Activated CD4-positive, alpha-beta memory T cell treated with anti-CD3 and anti-CD28 coated beads for 36 hours (primary cell): ENCODE results near the gene TAB2. TPM values are rescaled to one million over a fixed set of nuclear protein-coding genes. Genes with fewer than 3 reads are reported as not detected.
A peak's percentile ranks its signal among the peaks of the same experiment; 100 is the strongest.
"Not testable (repeated sequence)": the region's sequence is repeated elsewhere in the genome, so short reads cannot be mapped to it uniquely, and the experiment has no call there.

Source experiments
- CTCF ChIA-PET: fragments of 350-600 bp; sonication (Branson Sonifier 250); formaldehyde crosslinking; loops from one replicate; lab custom pipeline; 2021; ENCODE audit warnings: antibody characterized with exemption, inconsistent platforms; lab: Charles Lee
- POLR2A ChIA-PET: fragments of 350-600 bp; sonication (Branson Sonifier 250); formaldehyde crosslinking; loops from one replicate; lab custom pipeline; 2021; ENCODE audit warnings: antibody characterized with exemption; lab: Charles Lee
- DNase-seq: peaks from one replicate; pipeline ENCODE4 v3.0.0-alpha.2; 2020
- H3K27ac Mint-ChIP-seq: one replicate; pipeline ENCODE4 v1.8.0; 2021; ENCODE audit warnings: mixed read lengths
- H3K27me3 Mint-ChIP-seq: one replicate; pipeline ENCODE4 v1.8.0; 2021; ENCODE audit warnings: mixed read lengths
- H3K36me3 Mint-ChIP-seq: one replicate; pipeline ENCODE4 v1.8.0; 2021; ENCODE audit warnings: mixed read lengths
- H3K4me1 Mint-ChIP-seq: one replicate; pipeline ENCODE4 v1.8.0; 2021; ENCODE audit warnings: low read depth, mixed read lengths
- H3K4me3 Mint-ChIP-seq: one replicate; pipeline ENCODE4 v1.8.0; 2021; ENCODE audit warnings: mild to moderate bottlenecking, mixed read lengths
- H3K9me3 Mint-ChIP-seq: one replicate; pipeline ENCODE4 v1.8.0; 2021; ENCODE audit warnings: mixed read lengths
- intact Hi-C: fragments of 100-400 bp; cut with micrococcal nuclease; formaldehyde crosslinking; loops from one replicate; pipeline ENCODE4 v1.15.1; 2023
- total RNA-seq, 2 experiments: library from RNA; stranded (reverse); gene quantifications; one replicate each; pipeline ENCODE4 v1.2.3, GENCODE V29; 2021

TAB2 gene
- total RNA-seq, 2 experiments from 2014 or later, result 92.0 to 92.9 TPM

GRCh38 chr6:149314325-149314905, 3.1 kb upstream of the TAB2 start:
- no peak overlapping the region for H3K27ac Mint-ChIP-seq
- intact Hi-C loops, result loop anchor here (10.0 kb wide), 1 partner anchor 480 kb away; no protein-coding TSS in a partner anchor
- H3K36me3 Mint-ChIP-seq, result peaks cover 11% of the 10 kb centered on the region
- ChIA-PET POLR2A (interaction anchor here (0.6 kb wide), 2 partner anchors 83 to 285 kb away, joined by 3 read pairs; no protein-coding TSS in a partner anchor), CTCF (interaction anchor here (1.1 kb wide), 1 partner anchor 125 kb away, joined by 3 read pairs; no protein-coding TSS in a partner anchor)
- H3K27me3 Mint-ChIP-seq, result no peaks in the 10 kb centered on the region
- peaks cover 10% of the 10 kb centered on the region for H3K4me1 Mint-ChIP-seq
- H3K9me3 Mint-ChIP-seq, result no peaks in the 10 kb centered on the region
- no peak overlapping the region for H3K4me3 Mint-ChIP-seq
- no peak for DNase-seq

DNA sequence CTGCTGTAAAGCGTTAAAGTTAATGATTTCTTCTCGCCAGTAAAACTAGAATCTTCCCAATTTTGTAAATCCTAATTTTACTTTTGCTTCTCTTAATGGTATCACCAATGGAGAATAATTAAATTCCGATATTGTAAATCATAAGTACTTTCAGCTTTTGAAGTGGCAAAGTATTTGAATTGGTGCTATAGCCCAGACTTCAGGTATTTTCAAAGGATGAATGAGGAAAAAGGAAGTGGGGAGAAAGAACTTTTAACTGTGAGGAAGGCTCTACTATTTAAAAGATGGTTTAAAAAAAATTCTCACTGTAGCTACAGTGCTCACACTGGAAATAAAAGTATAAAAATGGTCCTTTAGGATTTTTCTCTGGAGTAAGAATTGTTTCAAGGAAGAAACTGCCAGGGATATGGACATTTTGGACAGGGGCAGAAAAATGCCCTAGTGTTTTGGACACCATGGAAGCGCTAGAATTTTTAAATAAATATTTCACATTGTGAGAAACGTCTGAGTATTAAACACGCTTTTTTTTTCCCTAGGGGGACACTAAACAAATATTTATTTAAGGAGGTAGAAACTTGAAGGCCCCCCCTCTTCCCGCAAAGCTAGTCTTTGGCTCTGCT, 1.3 kb upstream of the TAB2 start:
- H3K4me1 Mint-ChIP-seq, result peaks cover 16% of the 10 kb centered on the region
- H3K36me3 Mint-ChIP-seq, result peaks cover 17% of the 10 kb centered on the region
- DNase-seq, result no peak
- peak overlapping the region; percentile 97 for H3K27ac Mint-ChIP-seq
- ChIA-PET POLR2A (interaction anchor here (0.7 to 4.5 kb wide), 9 partner anchors 20 to 285 kb away, joined by 3 to 48 read pairs (median 5); no protein-coding TSS in a partner anchor), CTCF (interaction anchor here (0.8 to 1.7 kb wide), 5 partner anchors 81 to 285 kb away, joined by 4 to 5 read pairs (median 4); no protein-coding TSS in a partner anchor)
- peak overlapping the region; percentile 93 for H3K4me3 Mint-ChIP-seq
- H3K9me3 Mint-ChIP-seq, result no peaks in the 10 kb centered on the region
- H3K27me3 Mint-ChIP-seq, result no peaks in the 10 kb centered on the region
- intact Hi-C loops, result loop anchor here (5.0 to 10.0 kb wide), 2 partner anchors 76 to 481 kb away; no protein-coding TSS in a partner anchor

GRCh38 chr6:149316740-149317643, 520 bp upstream of the TAB2 start:
- ChIA-PET POLR2A (interaction anchor here (0.7 to 4.5 kb wide), 16 partner anchors 19 to 286 kb away, joined by 3 to 48 read pairs (median 4); no protein-coding TSS in a partner anchor), CTCF (interaction anchor here (0.7 to 1.7 kb wide), 6 partner anchors 80 to 288 kb away, joined by 3 to 5 read pairs (median 4); no protein-coding TSS in a partner anchor)
- peak; percentile 93 for DNase-seq
- Mint-ChIP-seq H3K36me3 (peaks cover 20% of the 10 kb centered on the region), H3K27ac (peak overlapping the region; percentile 97), H3K27me3 (no peaks in the 10 kb centered on the region), H3K4me3 (peak overlapping the region; percentile 93), H3K4me1 (peaks cover 24% of the 10 kb centered on the region), H3K9me3 (no peaks in the 10 kb centered on the region)
- intact Hi-C loops, result loop anchor here (5.0 to 10.0 kb wide), 2 partner anchors 75 to 482 kb away; no protein-coding TSS in a partner anchor

DNA sequence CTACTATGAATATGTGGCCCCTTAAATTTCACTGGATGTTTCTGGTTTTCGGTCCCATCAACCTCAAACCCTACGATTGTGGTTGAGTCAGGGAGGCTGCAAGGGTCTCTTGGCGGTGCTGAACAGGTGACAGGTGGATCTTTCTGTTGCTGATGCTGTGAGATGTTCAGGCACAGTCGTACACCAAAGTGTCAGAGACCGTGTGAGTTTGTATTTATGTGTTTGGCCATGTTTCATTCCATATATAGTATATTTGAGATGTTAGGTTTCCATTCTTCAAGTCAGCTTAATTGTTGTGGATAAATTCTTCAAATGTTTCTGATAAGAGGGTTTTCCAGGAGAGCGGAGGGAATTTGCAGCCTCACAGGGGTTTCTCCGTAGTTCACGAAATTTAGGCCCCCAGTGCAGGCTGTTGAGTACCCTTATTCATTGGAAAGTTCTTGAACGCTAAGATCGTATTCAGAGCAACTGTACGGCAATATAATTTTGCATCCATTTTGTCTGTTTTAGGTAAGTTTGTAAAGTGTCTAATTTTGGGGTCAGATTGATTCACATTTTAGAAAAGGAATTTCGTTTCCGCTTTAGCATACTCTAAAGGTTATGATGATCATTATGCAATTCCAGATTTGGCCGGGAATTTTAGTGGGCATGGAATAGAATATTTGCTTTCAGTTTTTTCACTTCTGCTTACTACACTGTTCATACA, 1.2 kb downstream of the TAB2 start:
- Mint-ChIP-seq H3K4me1 (peaks cover 39% of the 10 kb centered on the region), H3K4me3 (peak overlapping the region; percentile 93), H3K27ac (peak overlapping the region; percentile 97), H3K9me3 (no peaks in the 10 kb centered on the region), H3K36me3 (peaks cover 31% of the 10 kb centered on the region), H3K27me3 (no peaks in the 10 kb centered on the region)
- DNase-seq, result no peak
- POLR2A ChIA-PET, result interaction anchor here (0.6 to 5.0 kb wide), 15 partner anchors 9 to 288 kb away, joined by 3 to 57 read pairs (median 5); no protein-coding TSS in a partner anchor
- CTCF ChIA-PET, result interaction anchor here (0.9 to 1.8 kb wide), 5 partner anchors 113 to 286 kb away, joined by 3 to 4 read pairs (median 3); no protein-coding TSS in a partner anchor
- intact Hi-C loops, result loop anchor here (1.0 to 10.0 kb wide), 15 partner anchors 18 to 484 kb away; partner anchors contain the start of gene ZC3H12D

DNA sequence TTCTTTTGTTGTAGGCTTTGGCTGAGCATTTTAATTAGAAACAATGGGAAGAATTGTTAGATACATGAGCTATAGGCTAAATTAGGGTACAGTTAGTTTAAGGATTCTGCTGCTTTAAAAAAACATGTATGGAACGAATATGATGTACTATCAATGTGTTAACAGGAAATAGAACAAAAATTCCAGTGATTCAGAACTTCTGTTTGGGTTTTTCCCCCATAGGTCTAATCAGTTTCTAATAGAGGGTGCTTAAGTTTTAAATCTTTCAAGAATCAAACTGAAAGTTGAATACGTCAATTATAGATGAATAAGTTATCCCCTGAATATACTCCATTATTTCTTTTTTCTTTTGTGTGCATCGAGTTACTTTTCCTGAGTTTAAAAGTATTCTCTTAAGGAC, 1.9 kb downstream of the TAB2 start:
- Mint-ChIP-seq H3K27ac (peak overlapping the region; percentile 97), H3K4me1 (peaks cover 44% of the 10 kb centered on the region), H3K27me3 (no peaks in the 10 kb centered on the region), H3K9me3 (no peaks in the 10 kb centered on the region), H3K4me3 (peak overlapping the region; percentile 93), H3K36me3 (peaks cover 35% of the 10 kb centered on the region)
- ChIA-PET POLR2A (interaction anchor here (0.6 to 5.0 kb wide), 13 partner anchors 9 to 289 kb away, joined by 3 to 57 read pairs (median 5); no protein-coding TSS in a partner anchor), CTCF (interaction anchor here (0.9 to 1.8 kb wide), 3 partner anchors 112 to 287 kb away, joined by 3 to 4 read pairs (median 4); no protein-coding TSS in a partner anchor)
- DNase-seq, result no peak
- intact Hi-C loops, result loop anchor here (1.0 to 10.0 kb wide), 13 partner anchors 17 to 485 kb away; no protein-coding TSS in a partner anchor

DNA sequence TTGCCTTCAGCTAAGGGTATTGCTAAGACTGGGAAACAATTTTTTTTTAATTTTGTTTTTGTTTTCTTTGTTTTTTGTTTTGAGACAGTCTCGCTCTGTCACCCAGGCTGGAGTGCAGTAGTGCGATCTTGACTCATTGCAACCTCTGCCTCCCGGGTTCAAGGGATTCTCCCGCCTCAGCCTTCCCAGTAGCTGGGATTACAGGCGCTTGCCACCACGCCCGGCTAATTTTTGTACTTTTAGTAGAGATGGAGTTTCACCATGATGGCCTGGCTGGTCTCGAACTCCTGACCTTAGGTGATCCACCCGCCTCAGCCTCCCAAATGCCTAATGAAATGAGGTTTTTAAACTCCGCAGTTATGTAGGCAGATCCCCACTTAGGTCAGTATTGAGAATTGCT, 2.5 kb downstream of the TAB2 start:
- peak; percentile 67 for DNase-seq
- CTCF ChIA-PET, result interaction anchor here (1.8 kb wide), 1 partner anchor 112 kb away, joined by 4 read pairs; no protein-coding TSS in a partner anchor
- intact Hi-C loops, result not testable (repeated sequence)

DNA sequence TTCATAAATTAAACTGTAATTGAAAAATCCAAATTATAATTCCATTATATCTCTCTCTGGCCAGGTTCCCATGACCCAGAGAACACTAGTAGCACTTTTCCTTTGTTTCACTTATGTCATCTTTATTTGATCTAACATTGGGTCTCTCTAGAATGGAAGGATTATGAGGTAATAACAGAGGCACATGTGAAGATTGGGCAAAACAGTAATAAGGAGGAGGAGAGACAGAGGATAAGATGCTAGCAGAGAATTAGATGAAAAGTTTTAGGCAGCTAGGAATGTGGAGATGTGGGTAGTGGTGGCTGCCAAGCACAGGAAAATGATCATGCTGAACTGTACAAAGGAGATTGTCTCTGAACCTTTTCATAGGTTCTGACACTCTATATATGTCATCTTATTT, 3.3 kb downstream of the TAB2 start:
- no peaks in the 10 kb centered on the region for H3K27me3 Mint-ChIP-seq
- ChIA-PET CTCF (interaction anchor here (0.8 to 1.2 kb wide), 2 partner anchors 17 to 239 kb away, joined by 3 read pairs; no protein-coding TSS in a partner anchor), POLR2A (interaction anchor here (1.0 to 5.0 kb wide), 4 partner anchors 13 to 289 kb away, joined by 3 to 57 read pairs (median 13); no protein-coding TSS in a partner anchor)
- H3K9me3 Mint-ChIP-seq, result no peaks in the 10 kb centered on the region
- peaks cover 51% of the 10 kb centered on the region for H3K4me1 Mint-ChIP-seq
- H3K4me3 Mint-ChIP-seq, result peak overlapping the region; percentile 93
- H3K36me3 Mint-ChIP-seq, result peaks cover 39% of the 10 kb centered on the region
- no peak for DNase-seq
- H3K27ac Mint-ChIP-seq, result peak overlapping the region; percentile 97
- intact Hi-C loops, result no loop called here

More for the DNA sequence above, 2.5 kb downstream of the TAB2 start:
- H3K36me3 Mint-ChIP-seq, result peaks cover 36% of the 10 kb centered on the region
- H3K27ac Mint-ChIP-seq, result peak overlapping the region; percentile 97
- H3K4me3 Mint-ChIP-seq, result peak overlapping the region; percentile 93
- peaks cover 48% of the 10 kb centered on the region for H3K4me1 Mint-ChIP-seq
- POLR2A ChIA-PET, result interaction anchor here (0.6 to 5.0 kb wide), 11 partner anchors 8 to 289 kb away, joined by 3 to 57 read pairs (median 5); no protein-coding TSS in a partner anchor
- not testable (repeated sequence) for H3K9me3 Mint-ChIP-seq, H3K27me3 Mint-ChIP-seq

- Mint-ChIP-seq H3K27me3 (no peaks in the 10 kb centered on the region), H3K9me3 (no peaks in the 10 kb centered on the region), H3K36me3 (peaks cover 45% of the 10 kb centered on the region), H3K4me1 (peaks cover 69% of the 10 kb centered on the region), H3K4me3 (peak overlapping the region; percentile 72), H3K27ac (peak overlapping the region; percentile 97)
- CTCF ChIA-PET, result interaction anchor here (0.8 to 3.9 kb wide), 6 partner anchors 8 to 295 kb away, joined by 3 to 12 read pairs (median 4); no protein-coding TSS in a partner anchor
- DNase-seq, result no peak
- POLR2A ChIA-PET, result interaction anchor here (0.9 to 5.0 kb wide), 9 partner anchors 10 to 291 kb away, joined by 3 to 57 read pairs (median 5); no protein-coding TSS in a partner anchor
- intact Hi-C loops, result no loop called here
Measured at GRCh38 chr6:149323353-149323752, 5.8 kb downstream of the TAB2 start.

GRCh38 chr6:149323925-149324324, 6.4 kb downstream of the TAB2 start:
- Mint-ChIP-seq H3K27me3 (no peaks in the 10 kb centered on the region), H3K4me3 (peak overlapping the region; percentile 33), H3K9me3 (no peaks in the 10 kb centered on the region), H3K36me3 (peaks cover 40% of the 10 kb centered on the region), H3K27ac (peak overlapping the region; percentile 97), H3K4me1 (peaks cover 75% of the 10 kb centered on the region)
- ChIA-PET CTCF (interaction anchor here (1.4 to 3.9 kb wide), 2 partner anchors 108 to 297 kb away, joined by 3 to 12 read pairs; no protein-coding TSS in a partner anchor), POLR2A (interaction anchor here (1.3 to 3.4 kb wide), 4 partner anchors 11 to 134 kb away, joined by 3 to 15 read pairs (median 4); no protein-coding TSS in a partner anchor)
- intact Hi-C loops, result no loop called here
- no peak for DNase-seq

- Mint-ChIP-seq H3K27ac (peak overlapping the region; percentile 81), H3K9me3 (no peaks in the 10 kb centered on the region), H3K4me3 (peak overlapping the region; percentile 40), H3K27me3 (no peaks in the 10 kb centered on the region), H3K36me3 (peaks cover 35% of the 10 kb centered on the region), H3K4me1 (peaks cover 80% of the 10 kb centered on the region)
- ChIA-PET CTCF (interaction anchor here (1.4 to 3.9 kb wide), 3 partner anchors 107 to 298 kb away, joined by 3 to 12 read pairs (median 8); no protein-coding TSS in a partner anchor), POLR2A (interaction anchor here (1.1 to 3.4 kb wide), 4 partner anchors 10 to 240 kb away, joined by 3 to 15 read pairs (median 4); no protein-coding TSS in a partner anchor)
- no peak for DNase-seq
- intact Hi-C loops, result no loop called here
Measured at GRCh38 chr6:149324428-149324827, 6.9 kb downstream of the TAB2 start.
